GM23338 (cell line): ENCODE measurements around the gene C2orf78. TPM values are rescaled to one million over a fixed set of nuclear protein-coding genes. Genes with fewer than 3 reads are reported as not detected.

Experiments used
- ATAC-seq: fragments of 200-7000 bp; cut with Tn5 transposase; 3 replicates; pipeline ENCODE4 v1.9.1; 2020
- DNase-seq: peaks from one replicate; pipeline ENCODE4 v3.0.0-alpha.2; 2015; ENCODE audit warnings: low spot score
- H2AFZ ChIP-seq: fragments of 200-600 bp; sonication (generic); 2 replicates; pipeline ENCODE4 v1.8.0; 2016; ENCODE audit warnings: antibody characterized with exemption, mild to moderate bottlenecking, moderate library complexity
- H3F3A ChIP-seq: fragments of 200-600 bp; sonication (generic); replicated peaks from 2 replicates; pipeline ENCODE4 v1.8.0; 2017; ENCODE audit warnings: antibody characterized with exemption, mixed run types, low read depth
- H3K27ac ChIP-seq: fragments of 200-600 bp; sonication (generic); 2 replicates; pipeline ENCODE4 v1.6.1; 2016; ENCODE audit warnings: low read depth
- H3K27me3 ChIP-seq: fragments of 200-600 bp; sonication (generic); 2 replicates; pipeline ENCODE4 v1.8.0; 2016; ENCODE audit warnings: mild to moderate bottlenecking, mixed run types, moderate library complexity; ENCODE audit not compliant: insufficient read depth
- H3K36me3 ChIP-seq: fragments of 200-600 bp; sonication (generic); 2 replicates; pipeline ENCODE4 v1.8.0; 2016; ENCODE audit warnings: mild to moderate bottlenecking; ENCODE audit not compliant: insufficient read depth
- H3K4me1 ChIP-seq: fragments of 200-600 bp; sonication (generic); 2 replicates; pipeline ENCODE4 v1.8.0; 2016; ENCODE audit warnings: mild to moderate bottlenecking, moderate library complexity; ENCODE audit not compliant: insufficient read depth
- H3K4me2 ChIP-seq: fragments of 200-600 bp; sonication (generic); 2 replicates; pipeline ENCODE4 v1.7.1; 2017; ENCODE audit warnings: mixed run types
- H3K4me3 ChIP-seq: fragments of 200-600 bp; sonication (generic); 2 replicates; pipeline ENCODE4 v1.6.1; 2016; ENCODE audit warnings: mixed run types
- H3K79me2 ChIP-seq: fragments of 200-600 bp; sonication (generic); replicated peaks from 2 replicates; pipeline ENCODE4 v1.8.0; 2017; ENCODE audit warnings: mild to moderate bottlenecking; ENCODE audit not compliant: insufficient read depth
- H3K9me2 ChIP-seq: fragments of 200-600 bp; sonication (generic); 2 replicates; pipeline ENCODE4 v1.8.0; 2017; ENCODE audit not compliant: insufficient read depth
- H4K20me1 ChIP-seq: fragments of 200-600 bp; sonication (generic); replicated peaks from 2 replicates; pipeline ENCODE4 v1.8.0; 2017; ENCODE audit warnings: mild to moderate bottlenecking; ENCODE audit not compliant: insufficient read depth
- H3K27ac Mint-ChIP-seq: 2 replicates; pipeline ENCODE4 v1.8.0; 2020; ENCODE audit warnings: inconsistent platforms, mild to moderate bottlenecking, moderate library complexity, mixed read lengths
- H3K27me3 Mint-ChIP-seq: 3 replicates; pipeline ENCODE4 v1.8.0; 2022; ENCODE audit warnings: low read depth, mild to moderate bottlenecking, moderate library complexity, mixed read lengths, inconsistent platforms; ENCODE audit not compliant: insufficient read depth, poor library complexity
- H3K36me3 Mint-ChIP-seq: 3 replicates; pipeline ENCODE4 v1.8.0; 2021; ENCODE audit warnings: low read depth, mild to moderate bottlenecking, inconsistent platforms, moderate library complexity, mixed read lengths
- H3K4me1 Mint-ChIP-seq: 3 replicates; pipeline ENCODE4 v1.8.0; 2020; ENCODE audit warnings: mild to moderate bottlenecking, inconsistent platforms, mixed read lengths
- H3K4me3 Mint-ChIP-seq: 3 replicates; pipeline ENCODE4 v1.8.0; 2021; ENCODE audit warnings: moderate library complexity, mild to moderate bottlenecking, inconsistent platforms, mixed read lengths
- H3K9me3 Mint-ChIP-seq: 3 replicates; pipeline ENCODE4 v1.8.0; 2020; ENCODE audit warnings: moderate library complexity, mild to moderate bottlenecking, inconsistent platforms, mixed read lengths
- CREB1 ChIP-seq: fragments of 250-450 bp; sonication (Bioruptor Pico); IDR thresholded peaks from 2 replicates; pipeline ENCODE4 v1.5.0; 2020; ENCODE audit warnings: low read depth, mild to moderate bottlenecking, moderate library complexity
- EZH2 ChIP-seq: fragments of 200-600 bp; sonication (generic); IDR thresholded peaks from one replicate; pipeline ENCODE4 v1.8.0; 2017; ENCODE audit warnings: antibody characterized with exemption, mild to moderate bottlenecking, low read depth; ENCODE audit not compliant: unreplicated experiment
- EZH2phosphoT487 ChIP-seq: fragments of 200-600 bp; sonication (generic); IDR thresholded peaks from one replicate; pipeline ENCODE4 v1.8.1; 2018; ENCODE audit warnings: antibody characterized with exemption; ENCODE audit not compliant: unreplicated experiment
- JUNB ChIP-seq: IDR thresholded peaks from one replicate; pipeline ENCODE4 v1.6.1; 2016; ENCODE audit warnings: antibody characterized with exemption; ENCODE audit not compliant: unreplicated experiment
- POLR2AphosphoS5 ChIP-seq: IDR thresholded peaks from 2 replicates; pipeline ENCODE4 v1.6.1; 2016; ENCODE audit warnings: antibody characterized with exemption, low read depth
- REST ChIP-seq: IDR thresholded peaks from one replicate; pipeline ENCODE4 v1.6.1; 2018; ENCODE audit warnings: antibody characterized with exemption; ENCODE audit not compliant: unreplicated experiment
- STAT1 ChIP-seq: IDR thresholded peaks from one replicate; pipeline ENCODE4 v1.6.1; 2016; ENCODE audit warnings: antibody characterized with exemption; ENCODE audit not compliant: unreplicated experiment
- ZNF331 ChIP-seq: fragments of 250-450 bp; sonication (Bioruptor Pico); IDR thresholded peaks from 2 replicates; pipeline ENCODE4 v1.5.0; 2020; ENCODE audit warnings: low read depth, mild to moderate bottlenecking, moderate library complexity
- polyA plus RNA-seq: library from polyadenylated mRNA; unstranded; fragments of >200 nt; fragmentation: Nextera tagmentation; extraction: Ambion mirVana; gene quantifications from 2 replicates; pipeline ENCODE4 v1.2.1, GENCODE V29; 2016
- total RNA-seq: library from RNA; depleted of rRNA; stranded (reverse); fragments of >200 nt; shearing (Covaris generic); gene quantifications from 2 replicates; pipeline ENCODE4 v1.2.3, GENCODE V29; 2014
- TF ChIP-seq, protein P1 (sequence below): fragments of 250-450 bp; sonication (Bioruptor Pico); IDR thresholded peaks from 2 replicates; pipeline ENCODE4 v1.5.0; 2020; ENCODE audit warnings: mild to moderate bottlenecking, moderate library complexity
- TF ChIP-seq, protein P2 (sequence below), 2 experiments: fragments of 200-600 bp in 1 of 2; sonication (generic) in 1 of 2; conservative IDR thresholded peaks; 2 replicates each; pipeline versions ENCODE4 v1.5.1 to v1.6.1; 2016 to 2017; ENCODE audit warnings: antibody characterized with exemption in 2 of 2, low read depth in 2 of 2, mild to moderate bottlenecking in 2 of 2, moderate library complexity in 1 of 2

The C2orf78 gene
- total and polyA plus RNA-seq, 2 experiments from 2014 or later, result 0.14 to 0.18 TPM

DNA sequence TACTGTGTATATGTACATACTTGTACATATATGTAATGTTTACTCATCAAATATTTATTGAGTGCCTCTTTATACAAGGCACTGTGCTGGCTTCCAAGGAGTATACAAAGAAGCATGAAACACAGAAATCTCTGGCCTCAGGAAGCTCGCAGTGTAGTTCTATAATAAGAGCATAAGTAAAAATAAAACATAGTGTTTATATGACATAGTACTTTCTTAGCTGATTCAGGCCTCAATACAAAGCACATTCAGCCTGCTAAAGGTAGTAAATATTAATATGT, 58.7 kb downstream of the C2orf78 start:
- no peak overlapping the region for H3K4me2 ChIP-seq
- peaks cover 18% of the 10 kb centered on the region for H3K36me3 ChIP-seq
- DNase-seq, result no peak
- no peak overlapping the region for H3K4me3 Mint-ChIP-seq
- H3K27me3 Mint-ChIP-seq, result no peaks in the 10 kb centered on the region
- no peaks in the 10 kb centered on the region for H3K27me3 ChIP-seq
- H3K27ac ChIP-seq, result no peak overlapping the region
- H3K4me1 Mint-ChIP-seq, result no peaks in the 10 kb centered on the region
- H4K20me1 ChIP-seq, result peaks cover 25% of the 10 kb centered on the region; the same call in 1 of the 2 replicates
- 0 out of 2 replicates have a peak, but pooled peaks cover 2% of the 10 kb centered on the region for H3F3A ChIP-seq
- H2AFZ ChIP-seq, result no peak overlapping the region
- H3K4me1 ChIP-seq, result no peaks in the 10 kb centered on the region
- no peaks in the 10 kb centered on the region for H3K9me3 Mint-ChIP-seq
- no peak overlapping the region for H3K27ac Mint-ChIP-seq
- H3K79me2 ChIP-seq, result peaks cover 16% of the 10 kb centered on the region
- no peak for TF ChIP-seq EZH2phosphoT487
- TF ChIP-seq, protein P1, sequence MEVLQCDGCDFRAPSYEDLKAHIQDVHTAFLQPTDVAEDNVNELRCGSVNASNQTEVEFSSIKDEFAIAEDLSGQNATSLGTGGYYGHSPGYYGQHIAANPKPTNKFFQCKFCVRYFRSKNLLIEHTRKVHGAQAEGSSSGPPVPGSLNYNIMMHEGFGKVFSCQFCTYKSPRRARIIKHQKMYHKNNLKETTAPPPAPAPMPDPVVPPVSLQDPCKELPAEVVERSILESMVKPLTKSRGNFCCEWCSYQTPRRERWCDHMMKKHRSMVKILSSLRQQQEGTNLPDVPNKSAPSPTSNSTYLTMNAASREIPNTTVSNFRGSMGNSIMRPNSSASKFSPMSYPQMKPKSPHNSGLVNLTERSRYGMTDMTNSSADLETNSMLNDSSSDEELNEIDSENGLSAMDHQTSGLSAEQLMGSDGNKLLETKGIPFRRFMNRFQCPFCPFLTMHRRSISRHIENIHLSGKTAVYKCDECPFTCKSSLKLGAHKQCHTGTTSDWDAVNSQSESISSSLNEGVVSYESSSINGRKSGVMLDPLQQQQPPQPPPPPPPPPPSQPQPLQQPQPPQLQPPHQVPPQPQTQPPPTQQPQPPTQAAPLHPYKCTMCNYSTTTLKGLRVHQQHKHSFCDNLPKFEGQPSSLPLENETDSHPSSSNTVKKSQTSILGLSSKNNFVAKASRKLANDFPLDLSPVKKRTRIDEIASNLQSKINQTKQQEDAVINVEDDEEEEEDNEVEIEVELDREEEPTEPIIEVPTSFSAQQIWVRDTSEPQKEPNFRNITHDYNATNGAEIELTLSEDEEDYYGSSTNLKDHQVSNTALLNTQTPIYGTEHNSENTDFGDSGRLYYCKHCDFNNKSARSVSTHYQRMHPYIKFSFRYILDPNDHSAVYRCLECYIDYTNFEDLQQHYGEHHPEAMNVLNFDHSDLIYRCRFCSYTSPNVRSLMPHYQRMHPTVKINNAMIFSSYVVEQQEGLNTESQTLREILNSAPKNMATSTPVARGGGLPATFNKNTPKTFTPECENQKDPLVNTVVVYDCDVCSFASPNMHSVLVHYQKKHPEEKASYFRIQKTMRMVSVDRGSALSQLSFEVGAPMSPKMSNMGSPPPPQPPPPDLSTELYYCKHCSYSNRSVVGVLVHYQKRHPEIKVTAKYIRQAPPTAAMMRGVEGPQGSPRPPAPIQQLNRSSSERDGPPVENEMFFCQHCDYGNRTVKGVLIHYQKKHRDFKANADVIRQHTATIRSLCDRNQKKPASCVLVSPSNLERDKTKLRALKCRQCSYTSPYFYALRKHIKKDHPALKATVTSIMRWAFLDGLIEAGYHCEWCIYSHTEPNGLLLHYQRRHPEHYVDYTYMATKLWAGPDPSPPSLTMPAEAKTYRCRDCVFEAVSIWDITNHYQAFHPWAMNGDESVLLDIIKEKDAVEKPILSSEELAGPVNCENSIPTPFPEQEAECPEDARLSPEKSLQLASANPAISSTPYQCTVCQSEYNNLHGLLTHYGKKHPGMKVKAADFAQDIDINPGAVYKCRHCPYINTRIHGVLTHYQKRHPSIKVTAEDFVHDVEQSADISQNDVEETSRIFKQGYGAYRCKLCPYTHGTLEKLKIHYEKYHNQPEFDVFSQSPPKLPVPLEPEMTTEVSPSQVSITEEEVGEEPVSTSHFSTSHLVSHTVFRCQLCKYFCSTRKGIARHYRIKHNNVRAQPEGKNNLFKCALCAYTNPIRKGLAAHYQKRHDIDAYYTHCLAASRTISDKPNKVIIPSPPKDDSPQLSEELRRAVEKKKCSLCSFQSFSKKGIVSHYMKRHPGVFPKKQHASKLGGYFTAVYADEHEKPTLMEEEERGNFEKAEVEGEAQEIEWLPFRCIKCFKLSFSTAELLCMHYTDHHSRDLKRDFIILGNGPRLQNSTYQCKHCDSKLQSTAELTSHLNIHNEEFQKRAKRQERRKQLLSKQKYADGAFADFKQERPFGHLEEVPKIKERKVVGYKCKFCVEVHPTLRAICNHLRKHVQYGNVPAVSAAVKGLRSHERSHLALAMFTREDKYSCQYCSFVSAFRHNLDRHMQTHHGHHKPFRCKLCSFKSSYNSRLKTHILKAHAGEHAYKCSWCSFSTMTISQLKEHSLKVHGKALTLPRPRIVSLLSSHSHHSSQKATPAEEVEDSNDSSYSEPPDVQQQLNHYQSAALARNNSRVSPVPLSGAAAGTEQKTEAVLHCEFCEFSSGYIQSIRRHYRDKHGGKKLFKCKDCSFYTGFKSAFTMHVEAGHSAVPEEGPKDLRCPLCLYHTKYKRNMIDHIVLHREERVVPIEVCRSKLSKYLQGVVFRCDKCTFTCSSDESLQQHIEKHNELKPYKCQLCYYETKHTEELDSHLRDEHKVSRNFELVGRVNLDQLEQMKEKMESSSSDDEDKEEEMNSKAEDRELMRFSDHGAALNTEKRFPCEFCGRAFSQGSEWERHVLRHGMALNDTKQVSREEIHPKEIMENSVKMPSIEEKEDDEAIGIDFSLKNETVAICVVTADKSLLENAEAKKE (CRISPR knock-in tag), result no peak
- TF ChIP-seq, protein P2, sequence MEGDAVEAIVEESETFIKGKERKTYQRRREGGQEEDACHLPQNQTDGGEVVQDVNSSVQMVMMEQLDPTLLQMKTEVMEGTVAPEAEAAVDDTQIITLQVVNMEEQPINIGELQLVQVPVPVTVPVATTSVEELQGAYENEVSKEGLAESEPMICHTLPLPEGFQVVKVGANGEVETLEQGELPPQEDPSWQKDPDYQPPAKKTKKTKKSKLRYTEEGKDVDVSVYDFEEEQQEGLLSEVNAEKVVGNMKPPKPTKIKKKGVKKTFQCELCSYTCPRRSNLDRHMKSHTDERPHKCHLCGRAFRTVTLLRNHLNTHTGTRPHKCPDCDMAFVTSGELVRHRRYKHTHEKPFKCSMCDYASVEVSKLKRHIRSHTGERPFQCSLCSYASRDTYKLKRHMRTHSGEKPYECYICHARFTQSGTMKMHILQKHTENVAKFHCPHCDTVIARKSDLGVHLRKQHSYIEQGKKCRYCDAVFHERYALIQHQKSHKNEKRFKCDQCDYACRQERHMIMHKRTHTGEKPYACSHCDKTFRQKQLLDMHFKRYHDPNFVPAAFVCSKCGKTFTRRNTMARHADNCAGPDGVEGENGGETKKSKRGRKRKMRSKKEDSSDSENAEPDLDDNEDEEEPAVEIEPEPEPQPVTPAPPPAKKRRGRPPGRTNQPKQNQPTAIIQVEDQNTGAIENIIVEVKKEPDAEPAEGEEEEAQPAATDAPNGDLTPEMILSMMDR (conservative IDR thresholded peaks at IDR 0.05; ENCODE audit: low read depth in 2 of 2), result no peak
- no peak for TF ChIP-seq POLR2AphosphoS5
- TF ChIP-seq STAT1, result no peak
- TF ChIP-seq JUNB, result no peak
- TF ChIP-seq CREB1 (CRISPR knock-in tag), result no peak
- TF ChIP-seq ZNF331 (CRISPR knock-in tag), result no peak
- TF ChIP-seq REST, result no peak
- TF ChIP-seq EZH2, result no peak
- no peak overlapping the region for H3K4me3 ChIP-seq
- ATAC-seq, result no peak
- peaks cover 32% of the 10 kb centered on the region for H3K36me3 Mint-ChIP-seq
- no peaks in the 10 kb centered on the region for H3K9me2 ChIP-seq
